RWPE1 (cell line): Measurements from ENCODE around the gene DCPS.

ENCODE experiments used
- CTCF ChIA-PET: fragments of 350-600 bp; sonication (Branson Sonifier 250); formaldehyde crosslinking; extraction: SDS; loops from one replicate; lab custom pipeline; 2021; lab: Yijun Ruan, JAX
- POLR2A ChIA-PET: fragments of 400-600 bp; formaldehyde crosslinking; extraction: SDS; loops from one replicate; lab custom pipeline; 2020; ENCODE audit warnings: antibody characterized with exemption; ENCODE audit not compliant: low non-redundant PET; lab: Yijun Ruan, JAX
- DNase-seq: peaks from one replicate; pipeline ENCODE4 v3.0.0; 2012; ENCODE audit warnings: low spot score
- H3K27ac ChIP-seq: fragments of 450-650 bp; 2 replicates; pipeline ENCODE4 v1.5.1; 2017
- TF ChIP-seq, protein P1 (sequence below): fragments of 450-650 bp; conservative IDR thresholded peaks from 2 replicates; pipeline ENCODE4 v1.5.1; 2017; ENCODE audit warnings: low read depth, mild to moderate bottlenecking

The DCPS gene

DNA sequence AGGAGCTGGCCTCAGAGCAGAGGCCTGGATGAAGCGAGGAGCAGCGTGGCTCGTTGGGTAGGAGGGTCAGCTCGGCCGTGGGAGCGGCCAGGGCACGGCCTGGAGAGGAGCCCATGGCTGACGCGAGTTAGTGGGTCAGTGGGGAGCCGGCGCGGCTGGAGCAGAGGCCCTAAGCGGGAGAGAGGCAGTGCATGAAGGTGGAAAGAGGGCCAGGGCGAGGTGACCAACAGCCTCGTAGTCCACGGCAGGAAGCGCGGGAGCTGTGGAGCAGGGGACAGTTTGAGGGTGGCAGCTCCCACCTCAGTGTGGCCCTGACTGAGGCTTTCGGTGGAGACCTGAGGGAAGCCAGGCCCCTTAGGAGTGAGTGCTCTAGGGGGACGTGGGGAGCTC lies 24.1 kb downstream of the DCPS start:
- POLR2A ChIA-PET: no interaction called here
- no peak for DNase-seq
- CTCF ChIA-PET: no interaction called here
- TF ChIP-seq, protein P1, sequence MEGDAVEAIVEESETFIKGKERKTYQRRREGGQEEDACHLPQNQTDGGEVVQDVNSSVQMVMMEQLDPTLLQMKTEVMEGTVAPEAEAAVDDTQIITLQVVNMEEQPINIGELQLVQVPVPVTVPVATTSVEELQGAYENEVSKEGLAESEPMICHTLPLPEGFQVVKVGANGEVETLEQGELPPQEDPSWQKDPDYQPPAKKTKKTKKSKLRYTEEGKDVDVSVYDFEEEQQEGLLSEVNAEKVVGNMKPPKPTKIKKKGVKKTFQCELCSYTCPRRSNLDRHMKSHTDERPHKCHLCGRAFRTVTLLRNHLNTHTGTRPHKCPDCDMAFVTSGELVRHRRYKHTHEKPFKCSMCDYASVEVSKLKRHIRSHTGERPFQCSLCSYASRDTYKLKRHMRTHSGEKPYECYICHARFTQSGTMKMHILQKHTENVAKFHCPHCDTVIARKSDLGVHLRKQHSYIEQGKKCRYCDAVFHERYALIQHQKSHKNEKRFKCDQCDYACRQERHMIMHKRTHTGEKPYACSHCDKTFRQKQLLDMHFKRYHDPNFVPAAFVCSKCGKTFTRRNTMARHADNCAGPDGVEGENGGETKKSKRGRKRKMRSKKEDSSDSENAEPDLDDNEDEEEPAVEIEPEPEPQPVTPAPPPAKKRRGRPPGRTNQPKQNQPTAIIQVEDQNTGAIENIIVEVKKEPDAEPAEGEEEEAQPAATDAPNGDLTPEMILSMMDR: no peak
- H3K27ac ChIP-seq: peak overlapping the region; percentile 23

- H3K27ac ChIP-seq: peak overlapping the region; percentile 23
- CTCF ChIA-PET: interaction anchor here (0.8 kb wide), 1 partner anchor 12 kb away, joined by 3 read pairs; no protein-coding TSS in a partner anchor
Measured at GRCh38 chr11:126328444-126328843, 24.6 kb downstream of the DCPS start.

GRCh38 chr11:126328938-126329643 lies 25.2 kb downstream of the DCPS start:
- POLR2A ChIA-PET: interaction anchor here (0.5 kb wide), 1 partner anchor 25 kb away, joined by 3 read pairs; no protein-coding TSS in a partner anchor
- CTCF ChIA-PET: interaction anchor here (0.8 kb wide), 1 partner anchor 11 kb away, joined by 3 read pairs; no protein-coding TSS in a partner anchor
- DNase-seq: no peak
- TF ChIP-seq, protein P1: no peak
- H3K27ac ChIP-seq: peak overlapping the region; percentile 23; the same call in 1 of the 2 replicates

More at GRCh38 chr11:126328444-126328843, 24.6 kb downstream of the DCPS start:
- TF ChIP-seq, protein P1: no peak
- DNase-seq: no peak
- POLR2A ChIA-PET: no interaction called here

DNA sequence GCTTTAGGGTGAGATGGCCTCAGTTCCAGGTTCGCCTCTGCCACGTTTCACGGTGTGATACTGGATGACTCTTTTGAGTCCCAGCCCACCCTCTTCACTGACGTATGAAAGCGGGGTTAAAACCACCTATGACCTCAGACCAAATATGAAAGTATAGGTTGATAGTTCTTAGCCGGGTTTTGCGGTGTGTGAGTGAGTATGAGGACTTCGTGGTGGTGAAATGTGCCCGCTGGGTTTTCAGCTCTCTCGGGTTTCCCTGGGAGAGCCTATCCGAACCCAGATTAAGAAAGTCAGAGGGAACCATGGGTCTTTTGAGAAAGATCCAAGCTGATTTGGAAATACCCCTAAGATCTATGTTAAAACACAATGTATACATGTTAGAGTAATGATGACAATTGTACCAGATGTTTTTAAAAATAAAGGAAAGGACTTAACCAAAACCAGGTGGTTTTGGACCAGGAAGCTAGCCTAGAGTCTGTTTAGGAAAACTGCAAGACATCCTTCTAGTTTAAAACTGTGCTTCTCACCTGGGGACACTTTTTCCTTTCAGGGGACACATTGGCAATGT lies 25.9 kb downstream of the DCPS start:
- H3K27ac ChIP-seq: 0 out of 2 replicates have a peak overlapping the region, but pooled peaks have one; percentile 3
- ChIA-PET CTCF (no interaction called here), POLR2A (no interaction called here)
- TF ChIP-seq, protein P1: no peak
- no peak for DNase-seq

GRCh38 chr11:126331286-126331685 lies 27.4 kb downstream of the DCPS start:
- TF ChIP-seq, protein P1: no peak
- CTCF ChIA-PET: no interaction called here
- no peak for DNase-seq
- POLR2A ChIA-PET: interaction anchor here (0.5 kb wide), 1 partner anchor 15 kb away, joined by 7 read pairs; no protein-coding TSS in a partner anchor
- peak overlapping the region; percentile 81 for H3K27ac ChIP-seq

DNA sequence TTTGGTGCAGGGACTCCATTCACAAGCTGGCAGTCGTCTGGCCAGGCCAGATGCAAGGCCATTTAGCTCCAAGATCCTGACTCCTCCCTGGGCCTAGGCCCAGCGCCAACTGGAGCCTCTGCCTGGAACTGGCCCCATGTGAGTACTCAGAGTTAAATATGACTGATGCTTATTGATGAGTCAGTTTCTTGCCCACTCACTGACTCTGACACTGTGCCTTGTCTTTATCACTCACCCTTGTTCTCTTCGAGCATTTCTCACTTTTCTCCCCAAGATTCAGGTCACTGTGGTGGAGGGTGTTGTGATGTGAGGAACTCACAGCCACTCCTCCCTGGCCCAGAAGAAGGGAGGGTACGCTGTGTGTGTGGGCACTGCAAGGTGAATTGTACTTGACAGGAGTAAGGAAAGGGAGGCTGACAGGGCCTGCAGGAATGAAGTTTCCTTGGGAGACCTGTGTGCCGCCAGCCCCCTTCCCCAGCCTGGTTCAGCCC lies 28.4 kb downstream of the DCPS start:
- H3K27ac ChIP-seq: peak overlapping the region; percentile 81
- DNase-seq: peak; percentile 86
- TF ChIP-seq, protein P1: no peak
- ChIA-PET POLR2A (no interaction called here), CTCF (interaction anchor here (1.5 kb wide), 1 partner anchor 148 kb away, joined by 4 read pairs; no protein-coding TSS in a partner anchor)
